GM08714 (cell line): ENCODE data around the gene EXPH5.

ENCODE experiments used
- H3K4me3 ChIP-seq: fragments of 200-500 bp; sonication (Bioruptor generic); 2 replicates; pipeline ENCODE4 v1.5.1; 2014; ENCODE audit warnings: mild to moderate bottlenecking, low read length, inconsistent platforms
- ZNF274 ChIP-seq: IDR thresholded peaks from 2 replicates; pipeline ENCODE4 v1.6.1; 2012; ENCODE audit warnings: mild to moderate bottlenecking, low read depth, low read length

The EXPH5 gene

DNA sequence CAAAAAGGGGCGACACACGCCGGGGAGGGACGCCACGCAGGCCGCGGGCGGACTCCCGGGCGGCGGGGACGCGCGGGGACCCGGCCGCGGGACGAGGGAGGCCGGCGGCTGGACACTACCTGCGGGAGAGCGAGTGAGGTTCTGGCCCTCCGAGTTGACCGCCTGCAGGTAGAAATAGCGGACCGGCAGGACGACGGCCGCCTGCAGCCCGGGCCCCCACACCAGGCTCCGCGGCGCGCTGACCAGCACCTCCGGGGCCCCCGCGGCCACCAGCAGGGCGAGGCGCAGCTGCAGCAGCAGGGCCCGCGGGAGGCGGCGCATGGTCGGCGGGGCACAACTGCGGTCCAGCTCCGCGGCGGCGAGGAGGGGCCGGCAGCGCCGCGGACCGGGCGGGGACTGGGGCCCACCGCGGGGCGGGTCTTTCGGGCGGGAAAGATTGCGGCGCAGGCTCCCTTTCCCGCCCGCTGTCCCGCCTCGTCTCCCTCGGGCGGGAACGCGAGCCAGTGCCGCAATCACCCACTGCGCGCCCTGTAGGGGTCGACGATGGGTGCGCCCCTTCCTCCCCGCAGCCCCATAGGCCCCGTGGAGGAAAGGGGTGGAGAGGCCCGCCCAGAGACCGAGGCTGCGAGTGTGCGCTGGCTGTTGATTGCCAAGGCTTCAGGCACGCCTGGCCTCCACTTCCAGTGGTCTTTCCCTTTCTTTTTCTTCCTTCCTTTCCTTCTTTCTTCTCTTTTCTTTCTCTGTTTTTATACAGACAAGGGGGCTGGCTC lies 95.3 kb downstream of the EXPH5 start, which contains the start of gene POGLUT3:
Gene POGLUT3, minus strand, starts transcription at position 339 of the 770 bp plus-strand sequence. Its CDS starts 18 bp downstream, at position 321.
- no peak for TF ChIP-seq ZNF274
- H3K4me3 ChIP-seq: peak within 1 kb of the TSS; percentile 69

DNA sequence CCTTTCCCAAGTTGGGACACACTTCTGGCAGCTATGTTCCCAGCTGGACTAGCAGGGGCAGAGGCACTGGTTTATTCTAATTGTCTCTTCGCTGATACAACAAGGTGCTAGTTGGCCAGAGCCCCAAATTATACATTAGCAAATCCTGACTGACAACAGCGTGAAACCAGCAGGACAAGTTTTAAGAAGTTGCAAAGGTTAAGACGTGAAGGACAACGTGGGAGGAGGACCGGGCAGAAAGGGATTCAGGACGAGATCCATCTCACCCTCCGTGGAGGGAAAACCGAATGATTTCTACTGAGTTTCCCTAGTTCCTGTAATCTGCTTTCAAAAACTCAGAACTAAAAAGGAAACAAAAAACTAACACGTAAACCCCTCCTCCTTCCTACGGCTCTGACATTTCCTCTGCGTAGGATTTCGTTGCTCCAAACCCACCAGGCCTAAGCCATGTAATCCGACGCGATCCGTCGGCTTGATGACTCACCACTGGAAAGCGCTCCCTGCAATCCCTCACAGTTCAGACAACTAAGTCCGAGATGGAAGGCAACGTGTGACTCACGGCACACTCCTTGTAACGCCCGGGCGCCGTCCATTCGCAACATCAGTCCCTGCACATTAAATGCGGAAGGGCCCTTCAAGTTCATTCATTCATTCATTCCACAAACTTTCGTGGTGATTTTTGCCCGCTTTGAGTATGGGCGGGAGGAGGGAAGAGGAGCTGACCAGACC lies 96.1 kb downstream of the EXPH5 start:
- TF ChIP-seq ZNF274: no peak
- H3K4me3 ChIP-seq: peak overlapping the region; percentile 69

DNA sequence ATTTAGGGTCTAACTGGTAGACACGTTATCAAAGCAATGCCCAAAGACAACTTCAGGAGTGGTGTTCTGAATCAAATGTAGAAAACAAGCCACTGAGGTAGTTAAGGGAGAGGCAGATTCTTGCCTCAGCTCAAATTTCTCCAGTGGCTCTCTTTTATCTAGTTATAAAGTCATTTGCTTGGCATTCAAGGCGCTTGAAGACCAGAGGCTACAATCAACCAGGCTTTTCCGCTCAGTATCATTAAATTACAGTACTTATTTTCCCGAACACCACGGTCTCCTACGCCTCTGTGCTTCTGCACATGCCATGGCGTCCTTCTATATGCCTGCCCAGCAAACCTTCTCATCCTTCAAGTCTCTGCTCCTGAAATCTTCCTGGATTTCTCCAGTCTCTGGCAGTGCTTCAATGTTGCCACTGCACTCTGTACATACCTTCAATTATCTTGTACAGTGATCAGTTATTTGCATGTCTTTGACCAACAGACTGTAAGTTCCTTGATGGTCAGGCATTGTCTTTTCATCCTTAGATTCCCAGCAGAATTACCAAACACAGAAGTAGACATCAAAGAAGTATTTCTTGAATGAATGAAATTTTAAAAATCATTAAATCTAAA lies 96.8 kb downstream of the EXPH5 start:
- TF ChIP-seq ZNF274: no peak
- peak overlapping the region; percentile 69 for H3K4me3 ChIP-seq

DNA sequence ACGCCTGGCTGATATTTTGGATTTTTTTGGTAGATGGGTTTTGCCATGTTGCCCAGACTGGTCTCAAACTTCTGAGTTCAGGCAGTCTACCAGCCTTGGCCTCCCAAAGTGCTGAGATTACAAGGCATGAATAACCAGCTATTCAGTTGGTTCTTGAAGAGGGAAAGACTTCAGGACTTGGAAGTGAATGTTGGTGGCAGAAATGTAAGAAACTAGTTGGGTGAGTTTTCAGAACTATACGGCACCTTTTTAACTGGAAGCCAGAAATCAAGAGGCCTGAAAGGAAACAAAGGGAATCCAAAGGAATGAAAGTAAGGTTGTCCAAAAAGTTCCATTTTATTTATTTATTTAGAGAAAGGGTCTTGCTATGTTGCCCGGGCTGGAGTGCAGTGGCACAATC lies 98.2 kb downstream of the EXPH5 start:
- no peak for TF ChIP-seq ZNF274
- H3K4me3 ChIP-seq: no peak overlapping the region

DNA sequence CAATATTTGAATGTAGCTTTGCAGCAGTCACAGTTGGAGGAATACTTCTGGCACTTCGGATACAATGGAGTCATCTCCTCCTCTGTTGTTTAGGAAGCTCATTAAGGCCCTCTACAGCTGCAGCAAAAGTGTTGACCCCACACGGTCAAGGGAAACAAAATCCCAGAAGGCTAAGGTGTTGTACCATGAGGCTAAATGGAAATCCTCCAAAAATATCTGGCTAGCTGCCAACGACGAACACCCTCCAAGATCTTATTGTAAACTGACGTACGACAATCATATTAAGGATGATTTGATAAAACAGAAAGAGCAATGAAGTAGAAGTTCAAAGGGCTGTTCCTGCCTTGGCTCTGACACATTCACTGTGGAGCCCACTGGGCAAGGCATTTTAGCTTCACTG lies 99.4 kb downstream of the EXPH5 start:
- no peak overlapping the region for H3K4me3 ChIP-seq
- TF ChIP-seq ZNF274: no peak

DNA sequence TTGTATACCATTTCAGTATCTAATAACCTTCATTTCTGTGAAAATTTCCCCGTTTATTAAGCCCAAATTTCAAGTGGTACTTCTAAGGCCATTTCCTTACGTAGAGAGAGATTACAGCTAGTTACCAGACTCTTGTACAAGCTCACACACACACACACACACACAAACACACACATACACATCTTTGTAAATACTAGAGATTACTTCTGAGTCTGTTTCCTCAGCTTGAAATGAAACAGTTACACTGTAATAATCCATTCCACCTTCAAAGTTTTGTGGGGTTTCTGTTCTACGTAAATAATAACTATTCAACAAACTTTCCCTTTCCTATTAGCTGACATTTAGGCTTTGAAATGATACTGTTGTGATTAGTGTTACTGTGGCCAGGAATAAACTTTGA lies 101.6 kb downstream of the EXPH5 start:
- H3K4me3 ChIP-seq: no peak overlapping the region
- no peak for TF ChIP-seq ZNF274

DNA sequence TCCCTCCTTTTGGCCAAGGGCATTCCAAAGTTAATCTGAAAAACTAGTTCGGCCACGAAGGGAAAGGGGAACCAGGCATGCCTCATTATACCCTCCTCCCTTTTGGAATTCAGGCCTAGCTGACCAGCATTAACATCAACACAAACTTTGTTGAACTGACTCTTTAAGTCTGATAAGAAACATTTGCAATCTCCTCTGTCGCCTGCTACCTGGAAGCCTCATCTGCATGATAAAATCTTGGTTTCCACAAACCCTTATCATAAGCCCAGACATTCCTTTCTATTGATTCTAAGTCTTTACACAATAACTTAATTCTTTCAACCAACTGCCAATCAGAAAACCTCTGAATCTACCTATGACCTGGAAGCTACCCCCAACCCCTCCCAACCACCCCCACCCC lies 106.7 kb downstream of the EXPH5 start:
- TF ChIP-seq ZNF274: no peak
- no peak overlapping the region for H3K4me3 ChIP-seq

DNA sequence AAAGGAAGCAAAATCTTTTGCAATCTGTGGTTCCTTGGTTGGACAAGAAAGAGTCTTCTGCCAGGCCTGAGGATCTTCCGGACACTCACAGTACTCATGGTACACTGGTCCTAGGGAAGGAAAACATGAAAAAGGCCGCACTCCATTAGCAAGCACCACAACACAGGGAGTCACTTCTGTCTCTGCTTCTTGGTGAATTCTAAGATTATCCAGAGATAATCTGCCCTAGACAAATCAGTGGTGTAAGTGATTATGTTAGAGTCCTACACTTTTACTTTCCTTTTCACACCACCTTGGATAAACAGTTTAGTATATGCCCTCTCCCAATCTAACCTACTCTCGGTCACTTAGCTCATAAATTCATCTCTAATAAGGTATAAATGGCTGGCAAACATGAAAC lies 107.2 kb downstream of the EXPH5 start:
- H3K4me3 ChIP-seq: no peak overlapping the region
- TF ChIP-seq ZNF274: no peak

DNA sequence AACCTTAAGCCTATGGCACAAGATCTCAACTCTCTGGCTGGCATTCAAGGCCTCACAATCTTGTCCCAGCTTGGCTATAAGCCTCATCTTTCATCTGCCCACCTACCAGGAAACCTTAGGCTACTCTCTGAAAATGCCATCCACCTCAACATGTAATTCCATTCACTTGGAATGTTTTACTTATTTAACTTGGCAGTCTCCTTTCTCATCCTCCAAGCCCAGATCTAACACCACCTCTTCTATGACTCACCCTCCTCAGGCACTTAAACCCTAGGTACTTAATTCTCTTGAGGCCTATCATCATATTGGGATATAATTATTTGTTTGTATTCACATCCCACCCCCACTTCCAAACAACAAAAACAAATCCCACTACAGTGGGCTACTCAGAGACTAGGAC lies 110.4 kb downstream of the EXPH5 start:
- H3K4me3 ChIP-seq: no peak overlapping the region
- TF ChIP-seq ZNF274: no peak

DNA sequence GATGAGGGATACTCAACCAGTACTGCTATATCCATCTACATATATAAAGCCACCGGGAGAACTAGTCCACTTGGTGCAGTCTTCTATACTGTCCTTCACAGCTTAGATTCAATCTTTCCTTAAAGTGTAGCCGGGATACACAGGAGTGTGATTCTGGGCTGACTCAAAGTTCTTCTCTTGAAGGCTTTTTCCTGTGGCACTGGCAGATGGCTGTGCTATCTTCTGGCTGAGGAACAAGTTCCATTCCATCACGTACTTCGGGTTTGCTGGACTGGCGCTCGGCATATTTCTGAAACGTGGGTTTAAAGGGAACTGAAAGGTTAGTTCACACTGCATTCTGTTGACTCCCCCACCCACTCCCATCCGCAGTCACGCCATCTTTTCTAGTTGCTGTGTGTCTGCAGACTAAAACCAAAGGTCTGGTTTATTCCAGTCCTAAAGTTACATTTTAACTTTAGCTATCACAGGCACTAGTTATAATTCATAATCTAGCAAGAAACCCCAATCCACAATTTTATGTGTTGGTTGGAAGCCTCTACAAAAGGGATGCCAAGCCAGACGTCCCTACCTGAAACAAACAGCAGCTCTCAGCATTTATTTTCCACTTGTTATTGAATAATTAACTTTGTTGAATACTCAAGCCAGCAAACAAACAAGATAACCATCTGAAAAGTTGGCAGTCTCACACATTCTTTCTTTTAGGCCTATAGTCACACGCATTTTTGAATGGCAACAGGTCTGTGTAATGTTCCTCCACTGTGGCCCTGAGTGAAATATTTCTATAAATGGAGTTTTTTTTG lies 118.7 kb downstream of the EXPH5 start:
- no peak for TF ChIP-seq ZNF274
- no peak overlapping the region for H3K4me3 ChIP-seq

DNA sequence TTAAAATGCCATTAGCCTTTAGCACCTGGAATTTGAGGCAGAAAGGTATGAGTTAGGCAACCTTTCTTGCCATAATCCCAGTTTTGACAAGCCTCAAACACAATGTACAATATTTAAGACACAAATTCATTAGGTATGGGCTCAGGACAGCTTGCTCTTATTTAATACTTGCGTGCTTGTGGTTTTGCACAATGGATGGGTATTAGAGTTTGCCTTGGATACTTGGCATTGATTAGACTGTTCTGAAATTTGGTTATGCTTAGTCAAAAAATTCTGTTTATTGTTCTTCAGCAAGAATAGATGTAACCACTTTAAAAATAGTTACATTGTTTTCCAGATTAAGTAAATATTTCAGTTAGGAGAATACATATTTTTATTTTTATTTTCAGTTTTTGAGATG lies 120.9 kb downstream of the EXPH5 start:
- no peak for TF ChIP-seq ZNF274

DNA sequence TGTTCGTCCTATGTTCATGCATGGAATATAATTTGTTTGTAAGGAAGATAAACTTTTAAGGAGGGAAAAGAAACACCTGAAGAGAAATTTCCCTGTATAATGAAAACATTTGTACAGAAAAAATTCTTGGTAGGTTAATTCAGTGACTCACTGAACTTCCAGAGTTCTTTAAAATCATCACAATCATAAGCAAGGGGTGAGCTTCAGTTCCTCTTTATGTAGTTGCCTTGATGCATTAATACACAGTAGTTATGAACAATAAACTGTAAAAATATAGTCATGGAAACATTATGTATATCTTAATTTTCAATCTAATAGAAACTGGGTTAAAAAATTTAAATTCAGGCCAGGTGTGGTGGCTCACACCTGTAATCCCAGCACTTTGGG lies 125.1 kb downstream of the EXPH5 start:
- no peak for TF ChIP-seq ZNF274
- no peak overlapping the region for H3K4me3 ChIP-seq

More for the DNA sequence above, 120.9 kb downstream of the EXPH5 start:
- no peak overlapping the region for H3K4me3 ChIP-seq

DNA sequence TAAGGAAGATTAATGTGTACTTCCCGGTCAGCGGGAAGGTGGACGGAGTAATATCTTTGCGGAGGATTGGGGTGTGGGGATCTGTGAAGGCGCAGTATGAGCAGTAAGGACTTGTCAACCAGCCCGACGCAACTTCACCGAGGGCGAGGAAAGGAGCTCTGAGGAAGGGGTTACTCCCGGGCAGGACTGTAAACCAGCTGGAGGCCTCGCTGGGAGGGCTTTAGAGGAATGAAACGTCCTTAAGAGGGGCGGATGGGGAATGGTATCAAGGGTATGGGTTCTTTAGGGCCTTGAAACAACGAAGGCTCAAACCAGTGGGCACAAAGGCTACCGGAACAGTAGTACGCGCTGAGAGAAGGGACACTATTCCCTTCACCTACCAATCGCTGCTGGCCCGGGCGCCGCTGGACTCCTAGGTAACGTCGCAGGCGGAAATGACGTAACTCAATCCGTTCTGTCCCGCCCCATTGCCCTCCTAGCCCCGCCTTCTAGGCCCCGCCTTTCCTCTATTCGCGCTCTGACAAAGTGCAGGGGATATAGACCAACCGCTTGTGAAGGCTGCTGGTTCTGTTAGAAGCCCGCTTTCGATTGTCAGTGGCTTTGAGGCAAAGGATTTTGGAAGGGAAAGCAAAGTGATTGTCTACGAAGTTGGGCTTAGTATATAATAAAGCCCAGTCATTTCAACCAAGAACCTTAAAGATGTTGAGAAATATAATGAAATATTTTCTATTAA lies 126.3 kb downstream of the EXPH5 start, which contains the start of gene C11orf65:
Gene C11orf65, minus strand, starts transcription at position 439 of the 733 bp plus-strand sequence. CDS start 5,970 bp downstream, outside the sequence.
- no peak for TF ChIP-seq ZNF274
- H3K4me3 ChIP-seq: peak within 1 kb of the TSS; percentile 83

DNA sequence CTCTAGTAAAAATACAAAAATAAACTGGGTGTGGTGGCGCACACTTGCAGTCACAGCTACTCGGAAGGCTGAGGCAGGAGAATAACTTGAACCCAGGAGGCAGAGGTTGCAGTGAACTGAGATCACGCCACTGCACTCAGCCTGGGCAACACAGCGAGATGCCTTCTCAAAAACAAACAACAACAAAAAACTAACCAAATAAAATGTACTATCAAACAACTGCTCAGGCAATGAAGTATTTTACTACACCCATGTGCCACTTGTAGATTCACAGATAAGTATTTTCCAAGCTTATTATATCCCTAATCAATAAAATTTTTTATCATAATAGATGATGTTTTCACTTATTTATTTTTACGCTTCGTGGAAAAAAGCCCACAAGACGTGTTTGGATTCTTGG lies 127.2 kb downstream of the EXPH5 start:
- TF ChIP-seq ZNF274: no peak
- peak overlapping the region; percentile 83; the same call in 1 of the 2 replicates for H3K4me3 ChIP-seq
